Activated CD8-positive, alpha-beta memory T cell treated with anti-CD3 and anti-CD28 coated beads for 1 hour (primary cell): ENCODE data around the gene HIRA.
A peak's percentile ranks its signal among the peaks of the same experiment; 100 is the strongest.

Experiments used
- DNase-seq, 2 donors: peaks; one replicate each; pipeline ENCODE4 v3.0.0-alpha.2; 2020; ENCODE audit warnings: low read depth in 1 of 2; ENCODE audit errors: extremely low read depth in 1 of 2

HIRA gene

DNA sequence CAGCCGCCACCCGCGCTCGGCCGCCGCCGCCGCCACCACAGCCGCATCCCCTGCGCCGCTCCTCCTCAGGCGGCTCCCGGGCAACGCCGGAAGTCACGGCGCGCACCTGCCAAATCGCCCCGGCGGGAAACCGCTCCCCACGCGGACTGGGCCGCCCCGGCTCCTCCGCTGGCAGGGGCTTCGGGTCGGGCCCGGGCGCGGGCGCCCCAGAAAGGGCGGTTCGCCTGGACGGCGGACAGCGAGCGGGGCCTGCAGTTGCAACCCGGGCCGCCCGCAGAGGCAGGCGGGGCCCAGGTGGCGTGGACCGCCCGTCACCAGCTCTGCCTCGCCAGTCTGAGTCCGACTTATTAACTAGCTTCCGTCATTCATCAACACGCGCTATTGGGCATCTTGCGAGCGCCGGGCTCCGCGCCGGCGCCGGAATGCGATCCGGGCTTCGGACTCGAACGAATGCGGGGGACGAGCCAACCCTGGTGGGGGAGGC is at the start of gene HIRA:
HIRA (minus strand) TSS at position 85 of the 484 bp plus-strand sequence. CDS start 257 bp downstream, outside the sequence.
- peak; percentile 56 to 80 for DNase-seq

GRCh38 chr22:19480789-19481188 is 49.3 kb upstream of the HIRA start:
- no peak for DNase-seq

- no peak for DNase-seq
Measured at GRCh38 chr22:19480173-19480568, 48.6 kb upstream of the HIRA start.

DNA sequence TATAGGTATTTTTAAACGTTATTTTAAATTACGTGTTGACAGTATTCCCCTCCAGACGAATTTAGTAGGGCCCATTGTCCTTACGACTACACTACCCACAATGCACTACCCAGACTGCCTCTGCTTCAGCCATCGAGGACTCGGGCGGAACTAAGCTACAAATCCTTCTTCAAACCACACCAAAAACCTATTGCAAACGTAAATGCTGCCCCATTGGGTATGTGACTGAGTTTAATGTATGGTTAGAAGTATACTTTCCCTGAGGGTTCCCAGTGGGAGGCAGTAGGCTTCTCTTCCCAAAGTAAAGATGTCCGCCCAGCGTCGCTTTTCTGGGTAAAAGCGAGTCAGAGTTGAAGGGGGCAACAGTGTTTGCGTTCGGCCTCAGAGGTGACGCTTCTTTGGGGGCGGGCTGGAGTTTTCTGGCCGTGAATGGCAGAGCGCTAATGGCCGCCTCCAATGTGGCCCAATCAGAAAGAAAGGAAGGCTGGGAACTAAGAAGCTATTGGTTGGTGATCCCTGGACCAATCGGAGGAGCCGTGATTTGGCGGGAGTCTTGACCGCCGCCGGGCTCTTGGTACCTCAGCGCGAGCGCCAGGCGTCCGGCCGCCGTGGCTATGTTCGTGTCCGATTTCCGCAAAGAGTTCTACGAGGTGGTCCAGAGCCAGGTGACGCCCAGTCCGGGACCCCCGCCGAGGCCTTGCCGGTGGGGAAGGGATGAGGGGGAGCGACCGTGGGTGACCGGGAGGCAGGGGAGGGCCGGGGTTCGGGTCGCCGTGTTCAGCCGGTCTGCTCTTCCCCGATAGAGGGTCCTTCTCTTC is 48.0 kb upstream of the HIRA start, which contains the start of gene CDC45:
CDC45 (plus strand) TSS at position 566 of the 818 bp plus-strand sequence; CDS start at position 615, 49 bp downstream.
- peak; percentile 84 to 86 for DNase-seq

DNA sequence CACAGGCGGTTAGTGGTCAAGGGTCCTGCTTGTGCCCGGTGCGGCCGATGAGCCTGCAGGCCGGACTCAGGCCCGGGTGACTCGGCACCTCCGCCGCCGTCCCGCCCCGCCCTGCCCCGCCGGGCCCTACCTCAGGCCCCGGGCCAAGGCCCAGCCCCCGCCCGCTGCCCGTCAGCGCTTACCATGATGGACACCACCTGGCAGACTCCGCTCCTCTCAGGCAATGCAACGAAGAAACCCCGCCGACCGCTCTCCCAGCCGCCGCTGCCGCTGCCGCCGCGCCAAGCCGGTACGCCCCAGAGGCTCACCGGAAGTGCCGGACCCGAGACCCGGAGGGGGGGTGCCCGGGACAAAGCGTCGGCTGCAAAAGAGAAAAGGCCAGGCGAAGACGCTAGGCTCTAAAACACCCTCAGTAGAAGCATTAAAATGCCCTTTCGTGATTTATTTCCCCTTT is 47.4 kb upstream of the HIRA start, which contains the start of gene UFD1:
UFD1 (minus strand) TSS at position 293 of the 454 bp plus-strand sequence; CDS start at position 185, 108 bp downstream.
- peak; percentile 35 to 71 for DNase-seq

DNA sequence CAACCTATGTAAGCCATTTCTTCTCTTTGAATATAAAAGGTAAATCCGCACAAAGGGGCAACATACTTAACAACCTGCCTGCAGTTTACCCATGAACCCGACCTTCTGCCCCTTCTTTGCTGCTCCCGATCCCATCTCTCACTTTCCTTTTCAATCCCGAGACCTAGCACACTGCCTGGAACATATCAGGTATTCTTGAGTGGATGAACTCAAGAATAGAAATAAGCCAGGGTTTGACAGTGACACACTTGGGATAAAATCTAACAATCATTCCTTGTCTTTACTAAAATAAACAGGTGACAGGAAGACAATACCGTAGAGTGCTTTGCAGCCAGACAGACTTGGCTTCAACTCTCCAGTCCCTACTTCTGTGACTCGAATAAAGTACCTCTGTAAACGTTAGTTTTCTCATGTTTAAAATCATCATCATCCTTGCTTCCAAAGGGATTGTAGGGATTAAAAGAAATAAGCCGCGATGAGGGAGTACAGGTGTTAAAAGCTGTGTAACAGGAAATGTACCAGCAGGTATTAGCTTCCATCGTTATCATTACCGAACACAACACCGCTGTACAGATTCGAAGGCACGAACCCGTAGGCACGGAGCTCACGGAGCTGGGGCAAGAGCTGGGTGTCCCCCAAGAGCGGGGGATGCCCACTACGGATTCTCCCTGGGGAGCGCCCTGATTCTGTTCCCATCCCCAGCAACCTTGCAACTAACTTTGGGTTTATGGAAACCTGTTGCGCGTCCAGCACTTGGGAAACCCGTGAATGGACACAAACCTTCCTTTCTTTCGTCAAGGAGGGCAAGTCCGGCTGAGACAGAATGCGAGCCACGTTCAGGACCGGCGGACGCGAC is 46.7 kb upstream of the HIRA start:
- DNase-seq, result no peak

- DNase-seq, result no peak
Measured at GRCh38 chr22:19477321-19478044, 46.0 kb upstream of the HIRA start.

DNA sequence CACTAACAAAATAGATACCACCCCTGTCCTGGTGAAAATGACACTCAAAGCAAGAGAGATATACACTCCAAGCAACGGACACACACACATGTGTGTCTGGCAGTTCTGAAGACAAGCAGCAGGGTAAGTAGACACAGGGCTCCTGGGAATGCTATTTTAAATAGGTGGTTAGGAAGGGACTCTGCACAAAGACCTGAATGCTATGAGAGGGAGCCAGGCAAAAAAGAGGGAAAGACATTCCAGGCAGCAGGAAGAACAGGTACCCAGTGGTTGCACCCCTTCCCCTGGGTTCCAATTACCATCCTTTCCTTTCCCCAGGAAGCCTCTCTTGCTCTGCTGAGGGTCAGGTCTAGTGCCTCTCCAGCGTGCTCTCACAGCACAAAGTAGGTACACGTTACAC is 44.5 kb upstream of the HIRA start:
- DNase-seq, result no peak

- no peak for DNase-seq
Measured at GRCh38 chr22:19473578-19473977, 42.0 kb upstream of the HIRA start.

GRCh38 chr22:19472233-19472632 is 40.7 kb upstream of the HIRA start:
- no peak for DNase-seq

GRCh38 chr22:19471572-19471971 is 40.0 kb upstream of the HIRA start:
- DNase-seq, result no peak

- no peak for DNase-seq
Measured at GRCh38 chr22:19470010-19470409, 38.5 kb upstream of the HIRA start.

DNA sequence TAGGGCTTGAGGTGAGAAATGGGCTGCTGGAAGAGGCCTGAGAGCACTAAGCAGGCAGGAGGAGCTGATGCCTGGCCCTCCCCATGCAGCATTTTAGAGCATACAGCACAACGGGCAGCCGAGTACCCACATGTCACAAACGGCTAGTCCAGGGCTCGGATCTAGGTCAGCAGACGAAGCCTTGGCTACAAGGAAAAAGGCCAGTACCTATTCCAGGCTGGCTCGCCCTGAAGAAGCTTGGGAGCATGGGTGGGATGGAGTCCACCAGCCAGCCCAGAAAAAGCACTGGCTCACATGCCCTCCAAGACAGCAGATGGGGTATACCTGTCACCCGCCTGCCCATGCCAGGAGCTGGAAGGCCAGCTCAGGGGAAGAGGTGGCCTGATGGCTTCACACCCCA is 37.9 kb upstream of the HIRA start:
- no peak for DNase-seq

GRCh38 chr22:19467912-19468311 is 36.4 kb upstream of the HIRA start:
- DNase-seq, result no peak

DNA sequence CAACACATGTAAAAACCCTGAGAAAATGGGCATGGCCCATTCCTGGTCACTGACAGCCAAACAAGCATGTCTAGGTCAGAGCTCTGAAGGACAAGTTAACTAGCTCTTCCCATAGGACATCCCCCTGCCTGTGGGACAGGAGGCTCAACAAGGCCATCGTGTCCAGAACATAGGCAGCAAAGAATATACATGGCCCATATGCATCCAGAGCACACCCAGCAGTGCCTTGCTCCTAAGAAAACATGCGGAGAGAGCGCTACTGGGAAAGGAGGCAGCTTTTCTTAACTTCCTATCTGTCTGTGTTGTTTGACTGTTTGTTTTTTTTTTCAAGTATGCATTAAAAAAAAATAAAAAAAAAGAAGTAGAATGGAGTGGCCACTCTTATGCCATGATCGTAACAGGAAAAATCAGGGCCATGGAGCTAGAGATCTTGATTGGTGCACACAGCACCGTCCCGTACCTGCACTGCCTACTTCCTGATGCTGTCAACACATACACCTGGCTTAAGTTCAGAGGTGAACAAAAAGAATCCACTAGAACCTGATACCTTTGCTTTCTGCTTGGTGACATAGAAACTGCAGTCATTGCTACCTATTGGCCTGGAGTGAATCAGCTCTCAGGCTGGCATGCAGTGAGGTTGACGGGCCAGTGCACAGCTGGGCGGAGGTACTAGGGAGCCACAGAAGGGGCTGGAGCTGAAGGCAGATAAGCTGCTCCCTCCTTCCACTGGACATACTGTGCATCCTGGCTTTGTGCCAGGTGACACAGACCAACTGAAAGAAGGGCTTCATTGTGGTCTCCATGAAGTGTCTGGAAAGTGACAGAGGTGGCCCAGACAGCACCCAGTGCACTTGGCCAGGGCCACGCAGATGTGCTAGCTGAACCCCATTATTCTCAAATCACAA is 35.6 kb upstream of the HIRA start:
- no peak for DNase-seq

- no peak for DNase-seq
Measured at GRCh38 chr22:19466126-19466716, 34.7 kb upstream of the HIRA start.

DNA sequence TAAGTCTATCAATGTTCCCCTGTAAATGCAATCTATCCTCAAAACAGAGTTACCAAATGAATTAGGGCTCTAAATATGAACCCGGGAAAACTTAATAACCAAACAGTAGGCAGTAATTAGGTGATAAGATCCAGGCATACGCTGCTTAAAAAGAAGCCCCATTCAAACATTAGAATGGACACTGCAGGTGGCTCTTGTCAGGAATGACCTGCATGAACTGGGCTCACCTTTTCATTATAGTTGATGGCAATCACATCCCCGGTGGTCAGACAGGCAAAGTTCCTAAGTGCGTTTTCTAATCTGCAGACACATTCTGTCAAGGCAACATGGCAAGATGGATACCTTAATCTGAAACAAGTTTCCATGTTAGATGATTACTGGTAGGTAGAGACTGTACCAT is 33.4 kb upstream of the HIRA start:
- DNase-seq, result no peak

DNA sequence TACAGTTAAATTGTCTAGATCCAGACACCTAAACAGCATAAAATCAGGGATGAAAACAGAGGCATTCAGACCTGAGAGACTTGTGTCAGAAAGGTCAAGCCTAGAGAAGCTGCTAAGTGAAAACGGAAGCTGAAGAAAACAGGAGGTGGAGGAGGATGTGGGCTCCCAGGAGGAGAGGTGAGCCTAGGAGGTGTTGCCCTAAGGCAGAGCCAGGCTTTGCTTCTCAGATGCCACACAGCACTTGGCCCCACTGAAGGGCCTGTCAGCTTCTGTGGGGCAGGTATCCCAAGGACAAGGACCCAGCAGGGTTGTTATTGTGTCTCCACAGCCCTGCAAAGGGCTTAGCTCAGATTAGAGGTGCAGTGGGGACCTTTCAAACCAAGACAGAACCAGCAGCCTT is 33.0 kb upstream of the HIRA start:
- no peak for DNase-seq
